Gastrocnemius medialis (tissue), 4 donors: ENCODE data around the gene RNF19B.

Experiments
- CTCF ChIP-seq, 5 experiments: fragments of 450-650 bp in 3 of 5; fragments of 200-600 bp in 2 of 5; sonication (generic) in 2 of 5; IDR thresholded peaks in 4 of 5; conservative IDR thresholded peaks in 1 of 5; 1 replicate in 4 of 5; 2 replicates in 1 of 5; pipeline ENCODE4 v1.5.1; 2016 to 2019; ENCODE audit warnings: antibody characterized with exemption in 5 of 5, mild to moderate bottlenecking in 3 of 5, moderate library complexity in 3 of 5
- POLR2A ChIP-seq, 2 donors: fragments of 450-650 bp; IDR thresholded peaks; one replicate each; pipeline ENCODE4 v1.6.1; 2017; ENCODE audit warnings: antibody characterized with exemption in 2 of 2, mild to moderate bottlenecking in 2 of 2, moderate library complexity in 2 of 2

GRCh38 chr1:32984455-32985171 lies 20.0 kb upstream of the RNF19B start:
- no peak for TF ChIP-seq CTCF (IDR thresholded peaks at IDR 0.05 in 4 of 5, conservative IDR thresholded peaks at IDR 0.05 in 1 of 5)
- TF ChIP-seq POLR2A (IDR thresholded peaks at IDR 0.05), result no peak
